Left colon (tissue), 2 donors: ENCODE results near the gene EFHD1. TPM values are rescaled to one million over a fixed set of nuclear protein-coding genes. Genes with fewer than 3 reads are reported as not detected.

Experiments used
- ATAC-seq: fragments of 200-7000 bp; cut with Tn5 transposase; one replicate; pipeline ENCODE4 v1.9.1; 2020; ENCODE audit warnings: mild to moderate bottlenecking, moderate library complexity
- DNase-seq, 2 donors: peaks; one replicate each; pipeline ENCODE4 v3.0.0-alpha.2; 2020
- intact Hi-C, 2 donors: fragments of 100-400 bp; cut with DNase I in 1 of 2; cut with micrococcal nuclease in 1 of 2; formaldehyde crosslinking; loops; one replicate each; pipeline versions ENCODE4 v1.11.2 to v1.14.0; 2022; cut with DNase I, micrococcal nuclease
- total RNA-seq, 2 donors: library from RNA; stranded (reverse); fragmentation: NEBNext Ultra II Directional; extraction: Animal tissue kit (Norgen Biotek cat#: 25700); gene quantifications; one replicate each; pipeline ENCODE4 v1.2.1, GENCODE V29; 2021
- donor health status: DM: no; HTN: no; CAD: no.
- donor health status: DM: yes; HTN: yes; CAD: no.

Gene EFHD1
- total RNA-seq, 2 donors from 2014 or later, result 2.7 TPM

DNA sequence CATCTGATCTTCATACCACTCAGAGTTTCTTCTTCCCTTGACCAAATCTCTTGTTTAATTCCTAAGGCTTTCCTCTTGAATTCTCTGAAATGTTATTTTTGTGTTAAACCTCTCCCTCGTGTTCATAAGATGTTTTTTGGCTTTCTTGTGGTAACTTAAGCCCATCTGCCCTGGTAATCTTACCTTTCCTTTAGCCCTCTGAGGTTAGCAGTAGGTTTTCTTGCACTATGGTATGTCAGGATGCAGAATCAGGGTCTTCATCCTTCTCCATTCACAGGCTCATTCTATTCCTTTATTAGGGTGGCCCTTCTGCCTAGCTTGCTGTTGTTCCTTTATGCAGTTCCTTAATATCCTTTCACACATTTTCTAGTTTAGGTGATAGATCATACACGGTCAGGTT lies 87.9 kb downstream of the EFHD1 start:
- ATAC-seq (no peak), DNase-seq (no peak)
- intact Hi-C loops, result no loop called here

DNA sequence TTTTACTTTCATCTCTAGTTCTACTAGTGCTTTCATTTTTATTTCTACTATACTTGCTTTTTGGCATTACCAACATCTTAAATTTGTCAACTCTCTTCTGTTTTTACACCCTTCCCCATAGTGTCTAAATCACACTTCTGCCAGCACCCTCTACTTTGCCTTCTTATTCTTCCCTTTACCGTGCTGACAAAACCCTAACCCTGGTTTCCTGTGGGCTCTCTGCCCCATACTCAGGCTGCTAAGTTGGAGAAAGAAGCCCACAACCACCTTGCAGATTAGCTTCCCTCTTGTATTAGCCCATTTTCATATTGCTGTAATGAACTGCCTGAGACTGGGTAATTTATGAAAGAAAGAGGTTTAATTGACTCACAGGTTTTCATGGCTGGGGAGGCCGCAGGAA lies 88.5 kb downstream of the EFHD1 start:
- no peak for ATAC-seq
- intact Hi-C loops, result no loop called here
- DNase-seq, result no peak

DNA sequence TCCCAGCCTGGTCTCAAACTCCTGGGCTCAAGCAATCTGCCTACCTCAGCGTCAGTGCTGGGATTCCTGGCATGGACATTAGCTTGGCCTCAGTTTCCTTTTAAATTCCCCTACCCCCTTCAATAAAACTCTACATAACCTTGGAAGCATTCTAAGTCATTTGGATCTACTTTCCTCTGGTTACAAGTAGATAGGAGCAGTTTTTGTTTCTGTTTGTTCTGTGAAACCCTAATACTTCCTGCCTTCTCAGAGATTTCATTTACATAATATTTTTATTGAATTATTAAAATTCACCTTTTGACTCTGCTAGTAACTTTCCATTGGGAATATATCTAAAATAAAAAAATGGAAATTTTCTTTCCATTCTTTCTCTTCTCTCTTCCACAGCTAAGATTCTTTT lies 89.6 kb downstream of the EFHD1 start:
- DNase-seq (no peak), ATAC-seq (no peak)
- intact Hi-C loops, result no loop called here

DNA sequence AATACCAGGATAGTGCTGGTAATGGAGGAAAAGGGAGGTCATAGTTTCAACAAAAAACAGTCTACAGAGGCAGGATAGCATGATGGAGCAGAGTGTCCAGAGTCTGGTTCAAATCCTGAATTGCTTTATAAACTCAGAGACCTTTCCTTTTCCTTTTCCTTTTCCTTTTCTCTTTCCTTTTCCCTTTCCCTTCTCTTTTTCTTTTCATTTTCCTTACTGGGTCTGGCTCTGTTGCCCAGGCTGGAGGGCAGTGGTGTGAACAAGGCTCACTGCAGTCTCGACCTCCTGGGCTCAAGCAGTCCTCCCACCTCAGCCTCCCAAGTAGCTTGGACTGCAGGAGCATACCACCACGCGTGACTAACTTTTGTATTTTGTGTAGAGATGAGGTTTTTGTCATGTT lies 95.4 kb downstream of the EFHD1 start:
- DNase-seq (no peak), ATAC-seq (no peak)
- intact Hi-C loops, result no loop called here

DNA sequence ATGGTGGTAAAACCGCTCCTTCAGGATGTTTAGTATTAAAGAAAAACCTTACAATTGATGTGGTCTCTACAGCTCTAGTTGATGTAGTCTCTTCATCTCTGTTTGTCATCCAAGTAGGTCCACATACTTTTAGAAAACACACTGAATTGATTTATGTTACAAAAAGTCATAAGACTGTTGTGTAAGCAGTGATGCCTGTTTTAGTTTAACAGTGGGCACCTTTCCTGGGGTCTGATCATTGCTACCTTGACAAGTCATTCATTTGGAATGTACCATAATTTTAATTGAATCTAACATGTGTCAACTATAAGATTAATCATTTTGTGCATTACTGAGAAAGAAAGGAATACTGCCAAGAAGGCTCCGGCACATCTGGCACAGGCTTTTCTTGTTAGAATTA lies 98.1 kb downstream of the EFHD1 start:
- no peak for ATAC-seq
- intact Hi-C loops, result no loop called here

More for the DNA sequence above, 98.1 kb downstream of the EFHD1 start:
- DNase-seq, result no peak

Other genes starting within 250 kb of the EFHD1 start
- gene ALPG, start 226.8 kb upstream of the EFHD1 start, total RNA-seq, result 1 to 10 TPM in 1 of 2 donors, under 1 TPM in 1; 0.56 to 1.8 TPM
- gene ALPI, start 177.5 kb upstream of the EFHD1 start, total RNA-seq, result 10 to 100 TPM; 15.9 to 21.1 TPM
- not detected for gene ECEL1, start 145.8 kb upstream of the EFHD1 start, total RNA-seq
- not detected for gene PRSS56, start 113.2 kb upstream of the EFHD1 start, total RNA-seq
- not detected for gene CHRND, start 107.4 kb upstream of the EFHD1 start, total RNA-seq
- not detected for gene CHRNG, start 93.9 kb upstream of the EFHD1 start, total RNA-seq
- 1 to 10 TPM; 4.4 to 4.5 TPM for gene TIGD1, start 83.0 kb upstream of the EFHD1 start, total RNA-seq
- 100 to 1,000 TPM in 1 of 2 donors, 10 to 100 TPM in 1; 83.2 to 104 TPM for gene EIF4E2, start 82.9 kb upstream of the EFHD1 start, total RNA-seq
- gene GIGYF2, start 63.7 kb downstream of the EFHD1 start, total RNA-seq, result 10 to 100 TPM; 55.4 to 66.3 TPM
- gene KCNJ13, start 143.0 kb downstream of the EFHD1 start, total RNA-seq, result not detected
- 10 to 100 TPM; 35.0 to 38.2 TPM for gene SNORC, start 236.7 kb downstream of the EFHD1 start, total RNA-seq